HepG2 (cell line): ENCODE measurements around the gene KIAA1958. TPM values are rescaled to one million over a fixed set of nuclear protein-coding genes. Genes with fewer than 3 reads are reported as not detected.

Experiments used
- ATAC-seq: fragments of 200-7000 bp; cut with Tn5 transposase; 3 replicates; pipeline ENCODE4 v1.9.1; 2020; ENCODE audit warnings: mild to moderate bottlenecking, moderate library complexity
- BruUV-seq: library from RNA; stranded (reverse); fragments of 400-500 nt; replicated peaks from 2 replicates; lab custom pipeline; 2021; lab: Mats Ljungman, UMichigan
- CTCF ChIA-PET: fragments of 300-600 bp; formaldehyde crosslinking; extraction: SDS; loops from one replicate; lab custom pipeline; 2021; ENCODE audit warnings: low total read pairs, inconsistent platforms, low intra/inter-chr PET ratio; lab: Yijun Ruan, JAX
- POLR2A ChIA-PET: fragments of 350-600 bp; sonication (Branson Sonifier 250); formaldehyde crosslinking; loops from one replicate; lab custom pipeline; 2020; ENCODE audit warnings: antibody characterized with exemption, inconsistent platforms; lab: Yijun Ruan, JAX
- DNase-seq: peaks from one replicate; pipeline ENCODE4 v3.0.0-alpha.2; 2015; ENCODE audit warnings: low spot score
- FAIRE-seq: peaks from 3 replicates; lab custom pipeline; 2011; peaks lifted over from hg19 to GRCh38; lab: Jason Lieb, UNC
- H2AFZ ChIP-seq: one replicate; pipeline ENCODE4 v1.6.1; 2011; ENCODE audit warnings: low read length, inconsistent platforms
- H3K27ac ChIP-seq: fragments of 300-600 bp; 3 replicates; pipeline ENCODE4 v1.8.0; 2011; ENCODE audit warnings: mixed run types, mild to moderate bottlenecking, mixed read lengths, low read length, inconsistent platforms; ENCODE audit not compliant: insufficient read depth; ENCODE audit errors: extremely low read length
- H3K27me3 ChIP-seq, 2 experiments: fragments of 200-600 bp in 1 of 2; 2 replicates in 1 of 2; 3 replicates in 1 of 2; pipeline versions ENCODE4 v1.6.0 to v1.8.0; 2011; ENCODE audit warnings: low read length in 2 of 2, mild to moderate bottlenecking in 2 of 2, moderate library complexity in 2 of 2, inconsistent platforms in 1 of 2; ENCODE audit not compliant: insufficient read depth in 2 of 2, control insufficient read depth in 1 of 2
- H3K36me3 ChIP-seq, 2 experiments: fragments of 200-600 bp in 1 of 2; replicated peaks in 1 of 2; 2 replicates in 1 of 2; 3 replicates in 1 of 2; pipeline versions ENCODE4 v1.5.1 to v1.8.0; 2011; ENCODE audit warnings: low read length in 2 of 2, inconsistent platforms in 1 of 2; ENCODE audit not compliant: insufficient read depth in 2 of 2, control insufficient read depth in 1 of 2
- H3K4me1 ChIP-seq: 2 replicates; pipeline ENCODE4 v1.5.1; 2012; ENCODE audit warnings: low read length, inconsistent platforms; ENCODE audit not compliant: insufficient read depth
- H3K4me2 ChIP-seq: 2 replicates; pipeline ENCODE4 v1.6.0; 2011; ENCODE audit warnings: low read depth, low read length, inconsistent platforms
- H3K4me3 ChIP-seq, 3 experiments: fragments of 200-600 bp in 1 of 3; sonication (generic), shearing (Covaris generic) in 1 of 3; replicated peaks in 1 of 3; 2 replicates each; pipeline ENCODE4 v1.5.1; 2011 to 2016; ENCODE audit warnings: low read length in 3 of 3, inconsistent platforms in 2 of 3, low read depth in 2 of 3, mild to moderate bottlenecking in 2 of 3, control low read depth in 1 of 3, mixed read lengths in 1 of 3; ENCODE audit not compliant: insufficient read depth in 1 of 3
- H3K79me2 ChIP-seq: one replicate; pipeline ENCODE4 v1.6.1; 2011; ENCODE audit warnings: low read length, inconsistent platforms; ENCODE audit not compliant: insufficient read depth
- H3K9ac ChIP-seq: 2 replicates; pipeline ENCODE4 v1.6.0; 2011; ENCODE audit warnings: mild to moderate bottlenecking, low read depth, low read length, inconsistent platforms; ENCODE audit not compliant: insufficient read depth
- H3K9me3 ChIP-seq: 2 replicates; pipeline ENCODE4 v1.5.1; 2012; ENCODE audit warnings: mild to moderate bottlenecking, low read length
- H4K20me1 ChIP-seq: 2 replicates; pipeline ENCODE4 v1.6.0; 2011; ENCODE audit warnings: inconsistent platforms, mild to moderate bottlenecking, low read length, moderate library complexity; ENCODE audit not compliant: insufficient read depth
- WGBS: methylation state at CpG from one replicate; pipeline ENCODE4 v1.1.6; 2017; ENCODE audit warnings: low lambda C conversion rate; 5-methylcytosine and 5-hydroxymethylcytosine counted together
- in situ Hi-C: cut with HindIII; loops from 2 replicates; pipeline ENCODE4 v1.10.0; 2017; ENCODE audit warnings: low pct_unique_long_range_greater_than_20kb; ENCODE audit not compliant: extremely low pct_ligation_motif_present
- intact Hi-C: fragments of 100-400 bp; cut with micrococcal nuclease; formaldehyde crosslinking; loops from one replicate; pipeline ENCODE4 v1.10.0; 2022; ENCODE audit not compliant: unreplicated experiment
- polyA plus RNA-seq, 8 experiments: library from polyadenylated mRNA; depleted of rRNA in 3 of 8; stranded (reverse) in 7 of 8; unstranded in 1 of 8; fragments of >200 nt; fragmentation: Illumina TruSeq in 4 of 8; extraction: Trizol in 4 of 8; gene quantifications; 2 replicates each; pipeline versions ENCODE4 v1.2.1 to v1.2.3, GENCODE V29; 2011 to 2016; ENCODE audit warnings: low read depth in 4 of 8, missing spikeins in 1 of 8, mixed read lengths in 1 of 8; ENCODE audit not compliant: insufficient read depth in 1 of 8
- total RNA-seq, 5 experiments: library from RNA; depleted of rRNA; stranded (reverse); fragments of >200 nt; fragmentation: Illumina TruSeq; extraction: Trizol; gene quantifications; 2 replicates each; pipeline ENCODE4 v1.2.3, GENCODE V29; 2016; ENCODE audit warnings: low read depth in 1 of 5
- TF ChIP-seq, protein P1 (sequence below): sonication (generic); formaldehyde crosslinking; IDR thresholded peaks from 2 replicates; pipeline ENCODE4 v1.9.0; 2021; ENCODE audit warnings: missing genetic modification reagents, borderline replicate concordance
- TF ChIP-seq, protein P2 (sequence below): sonication (generic); IDR thresholded peaks from 2 replicates; pipeline ENCODE4 v1.6.1; 2016; ENCODE audit warnings: low read depth, borderline replicate concordance
- TF ChIP-seq, protein P3 (sequence below): sonication (generic); formaldehyde crosslinking; IDR thresholded peaks from 2 replicates; pipeline ENCODE4 v1.5.1; 2020; ENCODE audit warnings: mild to moderate bottlenecking, missing genetic modification reagents, borderline replicate concordance

Gene KIAA1958
- total and polyA plus RNA-seq, 2 of the 13 experiments (the other 11 are each of a cell fraction or from before 2014, with no cell fraction given): 8.5 to 10.3 TPM

DNA sequence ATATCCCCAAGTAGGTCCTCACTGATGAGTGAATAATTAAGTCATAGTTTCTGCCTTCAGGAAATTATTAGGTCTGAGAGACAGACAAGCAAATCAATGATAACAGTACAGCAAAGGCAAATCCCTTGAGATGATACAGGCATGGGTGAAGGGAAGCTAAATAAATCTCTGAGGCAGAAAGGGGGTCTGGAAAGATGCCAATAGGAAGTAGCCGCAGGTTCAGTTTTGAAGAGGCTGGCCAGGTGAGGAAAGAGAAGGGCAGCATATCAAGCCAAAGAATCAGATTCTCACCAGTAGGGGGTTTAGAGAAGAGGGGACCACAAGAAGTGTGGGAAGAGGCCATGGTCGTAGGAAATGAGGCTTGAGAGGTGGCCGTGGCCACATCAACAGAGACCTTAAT is 85.8 kb downstream of the KIAA1958 start:
- H3K9ac ChIP-seq: no peak overlapping the region
- DNase-seq (no peak), FAIRE-seq (no peak), ATAC-seq (no peak)
- peaks cover 48% of the 10 kb centered on the region for H3K79me2 ChIP-seq
- in situ Hi-C loops (no loop called here), intact Hi-C loops (no loop called here)
- no peak overlapping the region for H3K27ac ChIP-seq
- peaks cover 13 to 21% of the 10 kb centered on the region in 2 experiments; a peak in 4 of 5 replicates for H3K36me3 ChIP-seq
- no TSS peak for BruUV-seq
- no peaks in the 10 kb centered on the region for H3K9me3 ChIP-seq
- H3K4me2 ChIP-seq: no peak overlapping the region
- 67% methylated on average over 3 of the region's 3 CpGs for WGBS
- H3K27me3 ChIP-seq: no peaks in the 10 kb centered on the region
- peaks cover 29% of the 10 kb centered on the region for H4K20me1 ChIP-seq
- no peak overlapping the region for H2AFZ ChIP-seq
- POLR2A ChIA-PET: no interaction called here
- TF ChIP-seq, protein P1, sequence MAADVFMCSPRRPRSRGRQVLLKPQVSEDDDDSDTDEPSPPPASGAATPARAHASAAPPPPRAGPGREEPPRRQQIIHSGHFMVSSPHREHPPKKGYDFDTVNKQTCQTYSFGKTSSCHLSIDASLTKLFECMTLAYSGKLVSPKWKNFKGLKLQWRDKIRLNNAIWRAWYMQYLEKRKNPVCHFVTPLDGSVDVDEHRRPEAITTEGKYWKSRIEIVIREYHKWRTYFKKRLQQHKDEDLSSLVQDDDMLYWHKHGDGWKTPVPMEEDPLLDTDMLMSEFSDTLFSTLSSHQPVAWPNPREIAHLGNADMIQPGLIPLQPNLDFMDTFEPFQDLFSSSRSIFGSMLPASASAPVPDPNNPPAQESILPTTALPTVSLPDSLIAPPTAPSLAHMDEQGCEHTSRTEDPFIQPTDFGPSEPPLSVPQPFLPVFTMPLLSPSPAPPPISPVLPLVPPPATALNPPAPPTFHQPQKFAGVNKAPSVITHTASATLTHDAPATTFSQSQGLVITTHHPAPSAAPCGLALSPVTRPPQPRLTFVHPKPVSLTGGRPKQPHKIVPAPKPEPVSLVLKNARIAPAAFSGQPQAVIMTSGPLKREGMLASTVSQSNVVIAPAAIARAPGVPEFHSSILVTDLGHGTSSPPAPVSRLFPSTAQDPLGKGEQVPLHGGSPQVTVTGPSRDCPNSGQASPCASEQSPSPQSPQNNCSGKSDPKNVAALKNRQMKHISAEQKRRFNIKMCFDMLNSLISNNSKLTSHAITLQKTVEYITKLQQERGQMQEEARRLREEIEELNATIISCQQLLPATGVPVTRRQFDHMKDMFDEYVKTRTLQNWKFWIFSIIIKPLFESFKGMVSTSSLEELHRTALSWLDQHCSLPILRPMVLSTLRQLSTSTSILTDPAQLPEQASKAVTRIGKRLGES (CRISPR knock-in tag): no peak
- peaks cover 38% of the 10 kb centered on the region for H3K4me1 ChIP-seq
- H3K4me3 ChIP-seq: no peak overlapping the region
- CTCF ChIA-PET: no interaction called here

DNA sequence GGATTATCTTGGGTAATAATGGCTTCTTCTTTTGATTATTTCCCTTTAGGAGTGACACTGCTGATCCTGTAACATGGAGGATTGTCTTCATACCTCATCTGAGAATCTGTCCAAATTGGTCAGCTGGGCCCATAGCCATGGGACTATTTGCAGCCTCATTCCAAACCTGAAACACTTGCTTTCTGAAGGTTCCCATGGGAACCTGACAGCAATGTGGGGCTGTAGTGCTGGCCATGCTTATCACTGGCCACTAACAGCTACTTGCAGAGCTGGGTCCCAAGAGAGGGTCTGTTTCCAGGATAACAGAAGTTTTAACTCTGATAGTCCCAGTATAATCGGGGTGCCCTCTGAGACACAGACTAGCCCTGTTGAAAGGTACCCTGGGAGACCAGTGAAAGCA is 87.4 kb downstream of the KIAA1958 start:
- Histone ChIP-seq H3K4me2 (no peak overlapping the region), H4K20me1 (peaks cover 29% of the 10 kb centered on the region), H3K27me3 (no peaks in the 10 kb centered on the region), H3K36me3 (peaks cover 13 to 21% of the 10 kb centered on the region in 2 experiments; a peak in 4 of 5 replicates), H3K79me2 (peaks cover 39% of the 10 kb centered on the region), H3K4me3 (no peak overlapping the region), H3K9me3 (no peaks in the 10 kb centered on the region), H2AFZ (no peak overlapping the region), H3K9ac (no peak overlapping the region), H3K4me1 (peaks cover 42% of the 10 kb centered on the region), H3K27ac (no peak overlapping the region)
- ChIA-PET POLR2A (no interaction called here), CTCF (no interaction called here)
- intact Hi-C loops (no loop called here), in situ Hi-C loops (no loop called here)
- 100% methylated on average over 1 of the region's 1 CpG for WGBS
- BruUV-seq: no TSS peak
- no peak for DNase-seq
- TF ChIP-seq, protein P2, sequence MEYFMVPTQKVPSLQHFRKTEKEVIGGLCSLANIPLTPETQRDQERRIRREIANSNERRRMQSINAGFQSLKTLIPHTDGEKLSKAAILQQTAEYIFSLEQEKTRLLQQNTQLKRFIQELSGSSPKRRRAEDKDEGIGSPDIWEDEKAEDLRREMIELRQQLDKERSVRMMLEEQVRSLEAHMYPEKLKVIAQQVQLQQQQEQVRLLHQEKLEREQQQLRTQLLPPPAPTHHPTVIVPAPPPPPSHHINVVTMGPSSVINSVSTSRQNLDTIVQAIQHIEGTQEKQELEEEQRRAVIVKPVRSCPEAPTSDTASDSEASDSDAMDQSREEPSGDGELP: no peak
- TF ChIP-seq, protein P3, sequence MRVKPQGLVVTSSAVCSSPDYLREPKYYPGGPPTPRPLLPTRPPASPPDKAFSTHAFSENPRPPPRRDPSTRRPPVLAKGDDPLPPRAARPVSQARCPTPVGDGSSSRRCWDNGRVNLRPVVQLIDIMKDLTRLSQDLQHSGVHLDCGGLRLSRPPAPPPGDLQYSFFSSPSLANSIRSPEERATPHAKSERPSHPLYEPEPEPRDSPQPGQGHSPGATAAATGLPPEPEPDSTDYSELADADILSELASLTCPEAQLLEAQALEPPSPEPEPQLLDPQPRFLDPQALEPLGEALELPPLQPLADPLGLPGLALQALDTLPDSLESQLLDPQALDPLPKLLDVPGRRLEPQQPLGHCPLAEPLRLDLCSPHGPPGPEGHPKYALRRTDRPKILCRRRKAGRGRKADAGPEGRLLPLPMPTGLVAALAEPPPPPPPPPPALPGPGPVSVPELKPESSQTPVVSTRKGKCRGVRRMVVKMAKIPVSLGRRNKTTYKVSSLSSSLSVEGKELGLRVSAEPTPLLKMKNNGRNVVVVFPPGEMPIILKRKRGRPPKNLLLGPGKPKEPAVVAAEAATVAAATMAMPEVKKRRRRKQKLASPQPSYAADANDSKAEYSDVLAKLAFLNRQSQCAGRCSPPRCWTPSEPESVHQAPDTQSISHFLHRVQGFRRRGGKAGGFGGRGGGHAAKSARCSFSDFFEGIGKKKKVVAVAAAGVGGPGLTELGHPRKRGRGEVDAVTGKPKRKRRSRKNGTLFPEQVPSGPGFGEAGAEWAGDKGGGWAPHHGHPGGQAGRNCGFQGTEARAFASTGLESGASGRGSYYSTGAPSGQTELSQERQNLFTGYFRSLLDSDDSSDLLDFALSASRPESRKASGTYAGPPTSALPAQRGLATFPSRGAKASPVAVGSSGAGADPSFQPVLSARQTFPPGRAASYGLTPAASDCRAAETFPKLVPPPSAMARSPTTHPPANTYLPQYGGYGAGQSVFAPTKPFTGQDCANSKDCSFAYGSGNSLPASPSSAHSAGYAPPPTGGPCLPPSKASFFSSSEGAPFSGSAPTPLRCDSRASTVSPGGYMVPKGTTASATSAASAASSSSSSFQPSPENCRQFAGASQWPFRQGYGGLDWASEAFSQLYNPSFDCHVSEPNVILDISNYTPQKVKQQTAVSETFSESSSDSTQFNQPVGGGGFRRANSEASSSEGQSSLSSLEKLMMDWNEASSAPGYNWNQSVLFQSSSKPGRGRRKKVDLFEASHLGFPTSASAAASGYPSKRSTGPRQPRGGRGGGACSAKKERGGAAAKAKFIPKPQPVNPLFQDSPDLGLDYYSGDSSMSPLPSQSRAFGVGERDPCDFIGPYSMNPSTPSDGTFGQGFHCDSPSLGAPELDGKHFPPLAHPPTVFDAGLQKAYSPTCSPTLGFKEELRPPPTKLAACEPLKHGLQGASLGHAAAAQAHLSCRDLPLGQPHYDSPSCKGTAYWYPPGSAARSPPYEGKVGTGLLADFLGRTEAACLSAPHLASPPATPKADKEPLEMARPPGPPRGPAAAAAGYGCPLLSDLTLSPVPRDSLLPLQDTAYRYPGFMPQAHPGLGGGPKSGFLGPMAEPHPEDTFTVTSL (CRISPR knock-in tag): no peak
- no peak for FAIRE-seq
- no peak for ATAC-seq
